BE2C (cell line): ENCODE data around the gene AGAP1.

Source experiments
- DNase-seq: peaks from one replicate; pipeline ENCODE4 v3.0.0-alpha.2; 2020
- H3K27me3 ChIP-seq: fragments of 250-450 bp; sonication (Bioruptor Pico); 2 replicates; pipeline ENCODE4 v1.5.1; 2020; ENCODE audit warnings: mild to moderate bottlenecking
- H3K36me3 ChIP-seq: fragments of 250-450 bp; sonication (Bioruptor Pico); 2 replicates; pipeline ENCODE4 v1.5.1; 2020; ENCODE audit warnings: mild to moderate bottlenecking
- H3K4me1 ChIP-seq: fragments of 250-450 bp; sonication (Bioruptor Pico); 2 replicates; pipeline ENCODE4 v1.5.1; 2020
- H3K4me3 ChIP-seq: 2 replicates; pipeline ENCODE4 v1.5.1; 2011; ENCODE audit warnings: low read depth, low read length
- H3K9me3 ChIP-seq: fragments of 250-450 bp; sonication (Bioruptor Pico); 2 replicates; pipeline ENCODE4 v1.5.1; 2020
- CTCF ChIP-seq: IDR thresholded peaks from 2 replicates; pipeline ENCODE4 v1.5.1; 2012; ENCODE audit warnings: mild to moderate bottlenecking, low read depth, low read length

Gene AGAP1

GRCh38 chr2:235839974-235840373, 346.1 kb downstream of the AGAP1 start:
- no peak for DNase-seq
- Histone ChIP-seq H3K4me3 (no peak overlapping the region), H3K36me3 (no peaks in the 10 kb centered on the region), H3K4me1 (no peaks in the 10 kb centered on the region), H3K9me3 (no peaks in the 10 kb centered on the region), H3K27me3 (no peaks in the 10 kb centered on the region)
- TF ChIP-seq CTCF = no peak

GRCh38 chr2:235841863-235842262, 348.0 kb downstream of the AGAP1 start:
- no peaks in the 10 kb centered on the region for H3K36me3 ChIP-seq
- H3K27me3 ChIP-seq = no peaks in the 10 kb centered on the region
- H3K4me3 ChIP-seq = no peak overlapping the region
- no peak for TF ChIP-seq CTCF
- no peak for DNase-seq
- H3K9me3 ChIP-seq = no peaks in the 10 kb centered on the region
- H3K4me1 ChIP-seq = no peaks in the 10 kb centered on the region

- Histone ChIP-seq H3K27me3 (no peaks in the 10 kb centered on the region), H3K9me3 (no peaks in the 10 kb centered on the region), H3K4me3 (no peak overlapping the region), H3K36me3 (no peaks in the 10 kb centered on the region), H3K4me1 (no peaks in the 10 kb centered on the region)
- no peak for TF ChIP-seq CTCF
- DNase-seq = no peak
Measured at GRCh38 chr2:235842941-235843340, 349.1 kb downstream of the AGAP1 start.

GRCh38 chr2:235843591-235844395, 349.9 kb downstream of the AGAP1 start:
- TF ChIP-seq CTCF = no peak
- no peaks in the 10 kb centered on the region for H3K36me3 ChIP-seq

GRCh38 chr2:235844561-235844960, 350.7 kb downstream of the AGAP1 start:
- Histone ChIP-seq H3K27me3 (no peaks in the 10 kb centered on the region), H3K9me3 (no peaks in the 10 kb centered on the region), H3K4me1 (no peaks in the 10 kb centered on the region), H3K36me3 (no peaks in the 10 kb centered on the region), H3K4me3 (no peak overlapping the region)
- no peak for DNase-seq
- TF ChIP-seq CTCF = no peak

More at GRCh38 chr2:235843591-235844395, 349.9 kb downstream of the AGAP1 start:
- no peak for DNase-seq
- Histone ChIP-seq H3K4me1 (no peaks in the 10 kb centered on the region), H3K27me3 (no peaks in the 10 kb centered on the region), H3K4me3 (no peak overlapping the region), H3K9me3 (no peaks in the 10 kb centered on the region)

- H3K4me3 ChIP-seq = no peak overlapping the region
- no peak for TF ChIP-seq CTCF
Measured at GRCh38 chr2:235845245-235845644, 351.4 kb downstream of the AGAP1 start.

More at GRCh38 chr2:235845245-235845644, 351.4 kb downstream of the AGAP1 start:
- no peak for DNase-seq
- H3K36me3 ChIP-seq = no peaks in the 10 kb centered on the region
- H3K4me1 ChIP-seq = no peaks in the 10 kb centered on the region
- no peaks in the 10 kb centered on the region for H3K9me3 ChIP-seq
- no peaks in the 10 kb centered on the region for H3K27me3 ChIP-seq
